SK-N-SH treated with all-trans-retinoic acid at 6 μM for 48 hours (cell line): Measurements from ENCODE around the gene NBAS.
A peak's percentile ranks its signal among the peaks of the same experiment; 100 is the strongest.

Source experiments
- ATAC-seq: fragments of 200-7000 bp; cut with Tn5 transposase; 3 replicates; pipeline ENCODE4 v1.9.1; 2020; ENCODE audit warnings: mild to moderate bottlenecking, moderate library complexity
- BACH2 ChIP-seq: fragments of 250-450 bp; sonication (Bioruptor Pico); IDR thresholded peaks from 2 replicates; pipeline ENCODE4 v1.9.0; 2021; ENCODE audit warnings: mild to moderate bottlenecking, borderline replicate concordance
- CSDC2 ChIP-seq: fragments of 250-450 bp; sonication (Bioruptor Pico); IDR thresholded peaks from 2 replicates; pipeline ENCODE4 v1.5.0; 2020; ENCODE audit warnings: mild to moderate bottlenecking, moderate library complexity
- CSRNP3 ChIP-seq: fragments of 250-450 bp; sonication (Bioruptor Pico); IDR thresholded peaks from 2 replicates; pipeline ENCODE4 v1.5.1; 2021; ENCODE audit warnings: mild to moderate bottlenecking, moderate library complexity
- ESRRG ChIP-seq: fragments of 250-450 bp; sonication (Bioruptor Pico); IDR thresholded peaks from 2 replicates; pipeline ENCODE4 v1.6.1; 2021; ENCODE audit warnings: mild to moderate bottlenecking
- GLIS3 ChIP-seq: fragments of 250-450 bp; sonication (Bioruptor Pico); IDR thresholded peaks from 2 replicates; pipeline ENCODE4 v1.5.0; 2020; ENCODE audit warnings: mild to moderate bottlenecking, moderate library complexity
- ISL1 ChIP-seq: fragments of 250-450 bp; sonication (Bioruptor Pico); IDR thresholded peaks from 2 replicates; pipeline ENCODE4 v2.1.2; 2022; ENCODE audit warnings: mild to moderate bottlenecking, moderate library complexity
- OSR1 ChIP-seq: fragments of 250-450 bp; sonication (Bioruptor Pico); IDR thresholded peaks from 2 replicates; pipeline ENCODE4 v1.8.0; 2022; ENCODE audit warnings: moderate library complexity, mild to moderate bottlenecking, inconsistent platforms
- PPARA ChIP-seq: fragments of 250-450 bp; sonication (Bioruptor Pico); IDR thresholded peaks from 2 replicates; pipeline ENCODE4 v1.5.0; 2020; ENCODE audit warnings: mild to moderate bottlenecking, borderline replicate concordance
- SNAI2 ChIP-seq: fragments of 250-450 bp; sonication (Bioruptor Pico); IDR thresholded peaks from 2 replicates; pipeline ENCODE4 v1.5.0; 2020; ENCODE audit warnings: mild to moderate bottlenecking, moderate library complexity
- TCF4 ChIP-seq: fragments of 250-450 bp; sonication (Bioruptor Pico); IDR thresholded peaks from 2 replicates; pipeline ENCODE4 v1.8.0; 2021; ENCODE audit warnings: mild to moderate bottlenecking, moderate library complexity, borderline replicate concordance
- TOX ChIP-seq: fragments of 250-450 bp; sonication (Bioruptor Pico); IDR thresholded peaks from 2 replicates; pipeline ENCODE4 v1.8.0; 2021; ENCODE audit warnings: mild to moderate bottlenecking, moderate library complexity, borderline replicate concordance
- TSHZ2 ChIP-seq: fragments of 250-450 bp; sonication (Bioruptor Pico); IDR thresholded peaks from 2 replicates; pipeline ENCODE4 v1.5.0; 2020; ENCODE audit warnings: mild to moderate bottlenecking, moderate library complexity
- ZC3H10 ChIP-seq: fragments of 250-450 bp; sonication (Bioruptor Pico); IDR thresholded peaks from 2 replicates; pipeline ENCODE4 v1.5.1; 2021; ENCODE audit warnings: mild to moderate bottlenecking, moderate library complexity
- ZFP3 ChIP-seq: fragments of 250-450 bp; sonication (Bioruptor Pico); IDR thresholded peaks from 2 replicates; pipeline ENCODE4 v1.5.0; 2020; ENCODE audit warnings: mild to moderate bottlenecking, moderate library complexity
- ZNF565 ChIP-seq: fragments of 450-650 bp; formaldehyde crosslinking; conservative IDR thresholded peaks from 2 replicates; pipeline ENCODE4 v1.5.0; 2020; ENCODE audit warnings: low read depth, mild to moderate bottlenecking, moderate library complexity
- ZNF70 ChIP-seq: fragments of 450-650 bp; formaldehyde crosslinking; IDR thresholded peaks from 2 replicates; pipeline ENCODE4 v1.5.0; 2020; ENCODE audit warnings: mild to moderate bottlenecking, moderate library complexity
- ZNF8 ChIP-seq: fragments of 450-650 bp; formaldehyde crosslinking; IDR thresholded peaks from 2 replicates; pipeline ENCODE4 v1.5.0; 2020; ENCODE audit warnings: mild to moderate bottlenecking, moderate library complexity
- TF ChIP-seq, protein P1 (sequence below): fragments of 250-450 bp; sonication (Bioruptor Pico); IDR thresholded peaks from 2 replicates; pipeline ENCODE4 v1.8.0; 2020; ENCODE audit warnings: mild to moderate bottlenecking, moderate library complexity, borderline replicate concordance
- TF ChIP-seq, protein P2 (sequence below): fragments of 250-450 bp; sonication (Bioruptor Pico); IDR thresholded peaks from 2 replicates; pipeline ENCODE4 v1.5.1; 2020; ENCODE audit warnings: low read depth, mild to moderate bottlenecking, moderate library complexity
- TF ChIP-seq, protein P3 (sequence below): fragments of 250-450 bp; sonication (Bioruptor Pico); IDR thresholded peaks from 2 replicates; pipeline ENCODE4 v1.8.0; 2021; ENCODE audit warnings: low read depth, mild to moderate bottlenecking, moderate library complexity, borderline replicate concordance

NBAS gene

DNA sequence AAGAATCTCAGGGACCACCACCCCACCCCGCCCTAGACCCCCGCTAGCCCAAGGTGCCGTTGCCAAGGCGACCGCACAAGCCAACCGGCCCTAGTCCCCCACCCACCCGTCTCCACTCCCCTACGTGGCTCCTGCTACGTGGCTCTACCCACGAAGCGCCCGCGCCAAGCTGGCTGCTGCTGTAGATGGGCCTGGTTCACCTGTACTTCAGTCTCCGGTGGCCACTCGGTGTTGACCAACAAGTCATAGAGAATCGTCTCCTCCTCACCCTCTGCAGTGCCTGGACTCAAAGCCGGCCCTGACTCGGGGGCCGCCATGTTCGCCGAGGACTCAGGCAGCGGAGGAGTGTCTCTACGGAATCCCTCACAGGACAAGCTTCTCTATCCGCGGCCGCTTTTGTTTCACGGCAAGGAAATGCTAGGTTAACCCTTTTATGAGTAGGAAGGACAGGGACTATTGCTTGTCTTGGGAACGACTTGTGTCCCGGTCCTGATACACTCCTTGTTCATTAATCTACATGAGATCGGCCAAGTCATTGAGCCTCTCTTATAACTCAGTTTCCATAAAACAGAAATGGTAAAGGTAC is at the start of gene NBAS:
NBAS (minus strand) TSS at position 347 of the 586 bp plus-strand sequence; CDS start at position 317, 30 bp downstream.
- peak; percentile 93 for ATAC-seq
- TF ChIP-seq, protein P1, sequence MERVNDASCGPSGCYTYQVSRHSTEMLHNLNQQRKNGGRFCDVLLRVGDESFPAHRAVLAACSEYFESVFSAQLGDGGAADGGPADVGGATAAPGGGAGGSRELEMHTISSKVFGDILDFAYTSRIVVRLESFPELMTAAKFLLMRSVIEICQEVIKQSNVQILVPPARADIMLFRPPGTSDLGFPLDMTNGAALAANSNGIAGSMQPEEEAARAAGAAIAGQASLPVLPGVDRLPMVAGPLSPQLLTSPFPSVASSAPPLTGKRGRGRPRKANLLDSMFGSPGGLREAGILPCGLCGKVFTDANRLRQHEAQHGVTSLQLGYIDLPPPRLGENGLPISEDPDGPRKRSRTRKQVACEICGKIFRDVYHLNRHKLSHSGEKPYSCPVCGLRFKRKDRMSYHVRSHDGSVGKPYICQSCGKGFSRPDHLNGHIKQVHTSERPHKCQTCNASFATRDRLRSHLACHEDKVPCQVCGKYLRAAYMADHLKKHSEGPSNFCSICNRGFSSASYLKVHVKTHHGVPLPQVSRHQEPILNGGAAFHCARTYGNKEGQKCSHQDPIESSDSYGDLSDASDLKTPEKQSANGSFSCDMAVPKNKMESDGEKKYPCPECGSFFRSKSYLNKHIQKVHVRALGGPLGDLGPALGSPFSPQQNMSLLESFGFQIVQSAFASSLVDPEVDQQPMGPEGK (CRISPR knock-in tag): no peak
- TF ChIP-seq SNAI2 (CRISPR knock-in tag) (no peak), TSHZ2 (CRISPR knock-in tag) (peak; percentile 72; the same call in 1 of the 2 replicates), ZNF8 (0 out of 2 replicates have a peak, but pooled peaks have one; percentile 12), ZNF70 (peak; percentile 53)

DNA sequence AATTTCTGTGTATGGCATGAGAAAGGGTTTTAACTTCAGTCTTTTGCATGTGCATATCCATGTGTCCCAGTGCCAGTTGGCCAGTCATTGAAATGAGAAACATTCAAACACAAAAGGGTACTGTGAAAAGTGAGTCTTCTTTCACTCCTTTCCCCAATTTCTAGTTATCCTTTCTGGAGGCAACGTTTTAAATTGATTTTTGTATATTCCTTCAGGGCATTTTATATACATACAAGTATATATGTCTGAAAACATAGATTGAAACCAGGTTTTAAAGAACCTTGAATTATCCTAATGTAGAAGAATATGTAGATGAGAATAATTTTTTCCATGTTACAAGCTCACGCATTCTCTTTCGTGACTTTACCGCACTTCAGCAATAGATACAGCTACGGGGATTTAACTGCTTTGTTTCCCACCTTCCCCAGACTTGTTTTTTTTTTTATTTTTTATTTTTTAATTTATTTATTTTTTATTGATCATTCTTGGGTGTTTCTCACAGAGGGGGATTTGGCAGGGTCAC is 49.4 kb upstream of the NBAS start:
- no peak for TF ChIP-seq ZNF70
- TF ChIP-seq TCF4 (CRISPR knock-in tag): no peak
- TF ChIP-seq, protein P2, sequence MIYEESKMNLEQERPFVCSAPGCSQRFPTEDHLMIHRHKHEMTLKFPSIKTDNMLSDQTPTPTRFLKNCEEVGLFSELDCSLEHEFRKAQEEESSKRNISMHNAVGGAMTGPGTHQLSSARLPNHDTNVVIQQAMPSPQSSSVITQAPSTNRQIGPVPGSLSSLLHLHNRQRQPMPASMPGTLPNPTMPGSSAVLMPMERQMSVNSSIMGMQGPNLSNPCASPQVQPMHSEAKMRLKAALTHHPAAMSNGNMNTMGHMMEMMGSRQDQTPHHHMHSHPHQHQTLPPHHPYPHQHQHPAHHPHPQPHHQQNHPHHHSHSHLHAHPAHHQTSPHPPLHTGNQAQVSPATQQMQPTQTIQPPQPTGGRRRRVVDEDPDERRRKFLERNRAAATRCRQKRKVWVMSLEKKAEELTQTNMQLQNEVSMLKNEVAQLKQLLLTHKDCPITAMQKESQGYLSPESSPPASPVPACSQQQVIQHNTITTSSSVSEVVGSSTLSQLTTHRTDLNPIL: no peak
- TF ChIP-seq CSRNP3: no peak
- no peak for TF ChIP-seq ZC3H10
- no peak for TF ChIP-seq TOX (CRISPR knock-in tag)
- TF ChIP-seq OSR1: no peak
- TF ChIP-seq ZNF8: no peak
- no peak for ATAC-seq

- TF ChIP-seq GLIS3 (CRISPR knock-in tag) (no peak), CSDC2 (CRISPR knock-in tag) (no peak), SNAI2 (CRISPR knock-in tag) (no peak), ISL1 (CRISPR knock-in tag) (no peak), CSRNP3 (no peak), TOX (CRISPR knock-in tag) (no peak), BACH2 (no peak), ZNF70 (no peak), ZNF8 (no peak), ESRRG (CRISPR knock-in tag) (no peak), ZFP3 (CRISPR knock-in tag) (no peak), PPARA (CRISPR knock-in tag) (no peak), ZNF565 (CRISPR knock-in tag) (no peak), TCF4 (CRISPR knock-in tag) (no peak)
- TF ChIP-seq, protein P3, sequence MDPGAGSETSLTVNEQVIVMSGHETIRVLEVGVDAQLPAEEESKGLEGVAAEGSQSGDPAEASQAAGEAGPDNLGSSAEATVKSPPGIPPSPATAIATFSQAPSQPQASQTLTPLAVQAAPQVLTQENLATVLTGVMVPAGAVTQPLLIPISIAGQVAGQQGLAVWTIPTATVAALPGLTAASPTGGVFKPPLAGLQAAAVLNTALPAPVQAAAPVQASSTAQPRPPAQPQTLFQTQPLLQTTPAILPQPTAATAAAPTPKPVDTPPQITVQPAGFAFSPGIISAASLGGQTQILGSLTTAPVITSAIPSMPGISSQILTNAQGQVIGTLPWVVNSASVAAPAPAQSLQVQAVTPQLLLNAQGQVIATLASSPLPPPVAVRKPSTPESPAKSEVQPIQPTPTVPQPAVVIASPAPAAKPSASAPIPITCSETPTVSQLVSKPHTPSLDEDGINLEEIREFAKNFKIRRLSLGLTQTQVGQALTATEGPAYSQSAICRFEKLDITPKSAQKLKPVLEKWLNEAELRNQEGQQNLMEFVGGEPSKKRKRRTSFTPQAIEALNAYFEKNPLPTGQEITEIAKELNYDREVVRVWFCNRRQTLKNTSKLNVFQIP (CRISPR knock-in tag): no peak
- TF ChIP-seq, protein P1 (CRISPR knock-in tag): no peak
- TF ChIP-seq, protein P2: no peak
- no peak for ATAC-seq
Observed at GRCh38 chr2:15609341-15610042, 48.4 kb upstream of the NBAS start.
